ENCODE data around the gene OVAAL. TPM values are rescaled to one million over a fixed set of nuclear protein-coding genes. Genes with fewer than 3 reads are reported as not detected.

OVAAL gene
- total and polyA plus RNA-seq, 10 of the 15 experiments (the other 5 are each of a cell fraction or from before 2014, with no cell fraction given) = 0.04 to 0.33 (median 0.06) TPM; not detected in 7

DNA sequence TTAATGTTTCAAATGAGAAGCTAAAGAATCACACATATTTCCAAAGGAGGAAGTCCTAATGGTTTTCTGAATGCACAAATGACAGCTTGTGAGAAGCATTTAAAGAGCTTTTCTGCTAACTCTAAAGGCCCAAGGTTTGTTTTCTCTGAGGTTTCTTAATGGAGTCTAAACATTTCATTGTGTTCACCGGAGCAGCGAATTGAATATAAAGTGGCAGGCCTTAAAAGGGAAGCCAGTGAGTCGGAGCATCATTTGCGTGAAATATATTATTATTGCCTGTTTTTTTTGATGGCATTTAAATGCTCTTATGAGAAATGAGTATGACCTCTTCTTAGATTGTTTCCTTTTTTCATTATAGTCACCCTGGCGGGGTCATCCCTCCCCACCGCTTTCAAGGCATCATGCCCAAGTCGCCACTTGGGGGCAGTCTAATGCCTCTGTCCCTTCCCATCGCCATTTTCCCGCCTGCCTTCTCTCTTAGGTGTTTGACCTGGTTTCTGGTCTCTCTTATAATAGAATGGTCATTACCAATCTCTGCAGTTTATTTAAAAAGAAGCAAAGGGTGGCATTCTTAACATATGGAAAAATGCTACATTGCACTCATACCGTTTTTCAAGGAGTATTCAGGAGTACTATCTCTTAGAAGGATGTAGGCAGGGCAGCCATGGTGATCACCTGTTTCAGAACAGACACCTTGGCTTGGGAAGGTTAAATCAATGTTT is 25.3 kb upstream of the OVAAL start (continued):
- TF ChIP-seq SMC3 (IDR thresholded peaks at IDR 0.05; ENCODE audit: borderline replicate concordance, low read length) (peak; percentile 90), POU2F2 (IDR thresholded peaks at IDR 0.05; ENCODE audit: borderline replicate concordance, low read depth, low read length) (0 out of 3 replicates have a peak, but pooled peaks have one; percentile 19)

DNA sequence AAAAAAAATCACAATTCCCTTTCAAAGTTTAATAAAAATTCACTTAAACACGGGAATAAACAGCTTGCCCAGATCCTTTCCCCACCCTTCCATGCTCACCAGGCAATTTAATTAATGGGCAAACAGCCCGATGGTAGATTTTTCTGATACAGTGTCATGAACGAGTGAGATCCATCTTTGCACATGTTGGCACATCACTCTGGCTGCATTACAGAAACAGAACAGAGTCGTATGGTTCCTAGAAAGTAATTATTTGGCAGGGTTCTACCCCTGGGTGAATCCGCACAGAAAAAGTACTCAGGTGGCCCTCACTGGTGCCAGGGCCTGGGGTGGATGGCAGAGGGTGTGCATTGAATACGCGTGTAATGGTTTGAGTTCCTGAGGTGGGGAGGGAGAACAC is 24.6 kb upstream of the OVAAL start:
- in situ Hi-C loops (cut with MboI) = loop anchor here (10.0 kb wide), 1 partner anchor 631 kb away; no protein-coding TSS in a partner anchor
- TF ChIP-seq BRCA1 (IDR thresholded peaks at IDR 0.05; ENCODE audit: low read depth, low read length) (no peak), YBX1 (IDR thresholded peaks at IDR 0.05) (no peak), TCF3 (IDR thresholded peaks at IDR 0.05; ENCODE audit: borderline replicate concordance, insufficient read depth, low read depth, low read length) (no peak), BACH1 (IDR thresholded peaks at IDR 0.05; ENCODE audit: borderline replicate concordance) (no peak)
- TF ChIP-seq, protein P1, sequence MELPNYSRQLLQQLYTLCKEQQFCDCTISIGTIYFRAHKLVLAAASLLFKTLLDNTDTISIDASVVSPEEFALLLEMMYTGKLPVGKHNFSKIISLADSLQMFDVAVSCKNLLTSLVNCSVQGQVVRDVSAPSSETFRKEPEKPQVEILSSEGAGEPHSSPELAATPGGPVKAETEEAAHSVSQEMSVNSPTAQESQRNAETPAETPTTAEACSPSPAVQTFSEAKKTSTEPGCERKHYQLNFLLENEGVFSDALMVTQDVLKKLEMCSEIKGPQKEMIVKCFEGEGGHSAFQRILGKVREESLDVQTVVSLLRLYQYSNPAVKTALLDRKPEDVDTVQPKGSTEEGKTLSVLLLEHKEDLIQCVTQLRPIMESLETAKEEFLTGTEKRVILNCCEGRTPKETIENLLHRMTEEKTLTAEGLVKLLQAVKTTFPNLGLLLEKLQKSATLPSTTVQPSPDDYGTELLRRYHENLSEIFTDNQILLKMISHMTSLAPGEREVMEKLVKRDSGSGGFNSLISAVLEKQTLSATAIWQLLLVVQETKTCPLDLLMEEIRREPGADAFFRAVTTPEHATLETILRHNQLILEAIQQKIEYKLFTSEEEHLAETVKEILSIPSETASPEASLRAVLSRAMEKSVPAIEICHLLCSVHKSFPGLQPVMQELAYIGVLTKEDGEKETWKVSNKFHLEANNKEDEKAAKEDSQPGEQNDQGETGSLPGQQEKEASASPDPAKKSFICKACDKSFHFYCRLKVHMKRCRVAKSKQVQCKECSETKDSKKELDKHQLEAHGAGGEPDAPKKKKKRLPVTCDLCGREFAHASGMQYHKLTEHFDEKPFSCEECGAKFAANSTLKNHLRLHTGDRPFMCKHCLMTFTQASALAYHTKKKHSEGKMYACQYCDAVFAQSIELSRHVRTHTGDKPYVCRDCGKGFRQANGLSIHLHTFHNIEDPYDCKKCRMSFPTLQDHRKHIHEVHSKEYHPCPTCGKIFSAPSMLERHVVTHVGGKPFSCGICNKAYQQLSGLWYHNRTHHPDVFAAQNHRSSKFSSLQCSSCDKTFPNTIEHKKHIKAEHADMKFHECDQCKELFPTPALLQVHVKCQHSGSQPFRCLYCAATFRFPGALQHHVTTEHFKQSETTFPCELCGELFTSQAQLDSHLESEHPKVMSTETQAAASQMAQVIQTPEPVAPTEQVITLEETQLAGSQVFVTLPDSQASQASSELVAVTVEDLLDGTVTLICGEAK (IDR thresholded peaks at IDR 0.05; ENCODE audit: borderline replicate concordance) = no peak
- no peaks in the 10 kb centered on the region for H4K20me1 ChIP-seq (ENCODE audit: control insufficient read depth, insufficient read depth)
- ChIA-PET CTCF (interaction anchor here (0.9 to 17.1 kb wide), 6 partner anchors 11 to 545 kb away, joined by 3 to 373 read pairs (median 7); partner anchors contain the start of gene XPR1), RAD21 (ENCODE audit: unreplicated experiment) (interaction anchor here (1.3 to 9.3 kb wide), 3 partner anchors 244 to 329 kb away, joined by 3 to 156 read pairs (median 4); no protein-coding TSS in a partner anchor), SMC1A (ENCODE audit: uncharacterized antibody, unreplicated experiment) (interaction anchor here (1.3 to 14.5 kb wide), 7 partner anchors 10 to 329 kb away, joined by 3 to 247 read pairs (median 4); partner anchors contain the start of gene XPR1), POLR2A (no interaction called here)
- FAIRE-seq = no peak
- no peak overlapping the region for H3K4me2 ChIP-seq (ENCODE audit: control insufficient read depth, insufficient read depth)
- no peak for DNase-seq (ENCODE audit: low read depth, low spot score)
- no peak for ATAC-seq
- H3K36me3 ChIP-seq (ENCODE audit: control insufficient read depth in 2 of 2, insufficient read depth in 2 of 2, low read length in 1 of 2) = no peaks in the 10 kb centered on the region
- no peaks in the 10 kb centered on the region for H3K79me2 ChIP-seq (ENCODE audit: control insufficient read depth, insufficient read depth, low read length)
- intact Hi-C loops (cut with micrococcal nuclease; ENCODE audit: unreplicated experiment) = no loop called here
- 73% methylated on average over 7 of the region's 7 CpGs for WGBS (ENCODE audit: insufficient coverage, insufficient replicate concordance, low lambda C conversion rate, missing lambda C conversion rate)
- no peaks in the 10 kb centered on the region for H3K4me1 ChIP-seq (ENCODE audit: control insufficient read depth, insufficient read depth, low read length)
- H3K27ac ChIP-seq (ENCODE audit: control insufficient read depth, insufficient read depth) = no peak overlapping the region
- H3K9me3 ChIP-seq (replicated peaks; ENCODE audit: control insufficient read depth, insufficient read depth, low read length) = no peaks in the 10 kb centered on the region
- H3K4me3 ChIP-seq = no peak overlapping the region
- no peak overlapping the region; the same call in 1 of the 2 replicates for H2AFZ ChIP-seq (ENCODE audit: control insufficient read depth, low read depth, low read length)
- BruUV-seq (replicated peaks) = no TSS peak
- H3K9ac ChIP-seq (ENCODE audit: control insufficient read depth, insufficient read depth, low read length) = no peak overlapping the region
- H3K27me3 ChIP-seq (replicated peaks in 1 of 2; ENCODE audit: control insufficient read depth in 2 of 2, insufficient read depth in 2 of 2, low read length in 1 of 2) = peaks cover 0 to 2% of the 10 kb centered on the region in 2 experiments; a peak in 2 of 4 replicates
